HG03558 (cell line): ENCODE measurements around the gene STAM.
"Not testable (repeated sequence)": the region's sequence is repeated elsewhere in the genome, so short reads cannot be mapped to it uniquely, and the experiment has no call there.

Experiments
- ATAC-seq: cut with Tn5 transposase; IDR thresholded peaks from one replicate; pipeline ENCODE4 v1.9.1; 2021; ENCODE audit warnings: moderate number of reproducible peaks; ENCODE audit not compliant: unreplicated experiment; ENCODE audit errors: extremely low read depth

Gene STAM

GRCh38 chr10:17716161-17716560 lies 72.2 kb downstream of the STAM start:
- no peak for ATAC-seq

GRCh38 chr10:17722317-17723014 lies 78.5 kb downstream of the STAM start:
- ATAC-seq = not testable (repeated sequence)

GRCh38 chr10:17725703-17726102 lies 81.8 kb downstream of the STAM start:
- ATAC-seq = no peak

- ATAC-seq = no peak
These were observed 85.7 kb downstream of the STAM start for GRCh38 chr10:17729630-17730029.

- ATAC-seq = no peak
These were observed 86.7 kb downstream of the STAM start for GRCh38 chr10:17730667-17731066.

GRCh38 chr10:17731331-17732020 lies 87.5 kb downstream of the STAM start:
- no peak for ATAC-seq

GRCh38 chr10:17733620-17734019 lies 89.7 kb downstream of the STAM start:
- no peak for ATAC-seq

GRCh38 chr10:17734432-17735080 lies 90.6 kb downstream of the STAM start:
- no peak for ATAC-seq

GRCh38 chr10:17735166-17735941 lies 91.4 kb downstream of the STAM start:
- no peak for ATAC-seq

- no peak for ATAC-seq
These were observed 92.3 kb downstream of the STAM start for GRCh38 chr10:17736223-17736622.

- no peak for ATAC-seq
These were observed 93.3 kb downstream of the STAM start for GRCh38 chr10:17737027-17737965.

GRCh38 chr10:17740668-17741067 lies 96.7 kb downstream of the STAM start:
- ATAC-seq = no peak

GRCh38 chr10:17742918-17743317 lies 99.0 kb downstream of the STAM start:
- ATAC-seq = no peak

- no peak for ATAC-seq
These were observed 99.5 kb downstream of the STAM start for GRCh38 chr10:17743437-17743836.

GRCh38 chr10:17744341-17744861 lies 100.5 kb downstream of the STAM start:
- ATAC-seq = no peak

- no peak for ATAC-seq
These were observed 104.1 kb downstream of the STAM start for GRCh38 chr10:17747883-17748550.

- ATAC-seq = no peak
These were observed 105.9 kb downstream of the STAM start for GRCh38 chr10:17749890-17750289.

- ATAC-seq = no peak
These were observed 108.0 kb downstream of the STAM start, which contains the start of gene TMEM236 for GRCh38 chr10:17751781-17752445. Gene TMEM236, plus strand, starts transcription at chr10:17752201. Its CDS starts 95 bp downstream, at chr10:17752296.
